ENCODE measurements around the gene ALDH1B1.

ALDH1B1 gene

GRCh38 chr9:38346811-38347210, 45.7 kb upstream of the ALDH1B1 start:
- peaks cover 14% of the 10 kb centered on the region for H3K4me1 ChIP-seq (ENCODE audit: control insufficient read depth, low read depth, low read length)
- no peak overlapping the region for H3K4ac ChIP-seq (ENCODE audit: low read depth, low read length)
- H2BK15ac ChIP-seq (replicated peaks; ENCODE audit: low read depth) = no peak overlapping the region
- H3K23ac ChIP-seq (ENCODE audit: low read length) = no peak overlapping the region
- peak; percentile 64 for DNase-seq
- H4K8ac ChIP-seq (ENCODE audit: low read depth, low read length) = no peak overlapping the region
- H2AK5ac ChIP-seq (ENCODE audit: low read length) = no peak overlapping the region
- H3K27me3 ChIP-seq (ENCODE audit: insufficient read depth, low read length, poor library complexity) = no peaks in the 10 kb centered on the region
- no peak overlapping the region for H3K56ac ChIP-seq (ENCODE audit: low read length)
- H3K9ac ChIP-seq (ENCODE audit: low read length) = no peak overlapping the region
- no peak overlapping the region for H2BK5ac ChIP-seq (ENCODE audit: low read length)
- H3K4me3 ChIP-seq (ENCODE audit: low read length) = no peak overlapping the region
- H3K36me3 ChIP-seq (ENCODE audit: control insufficient read depth, insufficient read depth, low read length) = no peaks in the 10 kb centered on the region
- no peak overlapping the region for H3K27ac ChIP-seq (ENCODE audit: low read depth, low read length)
- no peaks in the 10 kb centered on the region for H3K79me2 ChIP-seq (ENCODE audit: control insufficient read depth, insufficient read depth, low read length)
- WGBS (ENCODE audit: extremely low coverage, insufficient coverage, low lambda C conversion rate) = no CpG with 5 or more reads among the region's 7 CpGs
- peak overlapping the region; percentile 33 for H3K18ac ChIP-seq (ENCODE audit: low read length)
- no peaks in the 10 kb centered on the region for H3K79me1 ChIP-seq (ENCODE audit: low read length)
- H3K4me2 ChIP-seq (ENCODE audit: low read length) = no peak overlapping the region
- H4K5ac ChIP-seq (ENCODE audit: low read length) = no peak overlapping the region
- H2BK120ac ChIP-seq (ENCODE audit: low read depth, low read length) = no peak overlapping the region

GRCh38 chr9:38347271-38347671, 45.2 kb upstream of the ALDH1B1 start:
- H3K9ac ChIP-seq (ENCODE audit: low read length) = no peak overlapping the region
- H3K27ac ChIP-seq (ENCODE audit: low read depth, low read length) = no peak overlapping the region
- WGBS (ENCODE audit: extremely low coverage, insufficient coverage, low lambda C conversion rate) = no CpG with 5 or more reads among the region's 2 CpGs

GRCh38 chr9:38347946-38348345, 44.6 kb upstream of the ALDH1B1 start:
- H3K18ac ChIP-seq (ENCODE audit: low read length) = no peak overlapping the region
- no peak overlapping the region for H3K56ac ChIP-seq (ENCODE audit: low read length)
- H3K23ac ChIP-seq (ENCODE audit: low read length) = no peak overlapping the region
- no peaks in the 10 kb centered on the region for H3K27me3 ChIP-seq (ENCODE audit: insufficient read depth, low read length, poor library complexity)
- no CpG with 5 or more reads among the region's 3 CpGs for WGBS (ENCODE audit: extremely low coverage, insufficient coverage, low lambda C conversion rate)
- H3K4me1 ChIP-seq (ENCODE audit: control insufficient read depth, low read depth, low read length) = peaks cover 14% of the 10 kb centered on the region
- H4K8ac ChIP-seq (ENCODE audit: low read depth, low read length) = no peak overlapping the region
- no peak overlapping the region for H3K4me2 ChIP-seq (ENCODE audit: low read length)
- H2BK120ac ChIP-seq (ENCODE audit: low read depth, low read length) = no peak overlapping the region
- H3K4ac ChIP-seq (ENCODE audit: low read depth, low read length) = no peak overlapping the region
- H2BK5ac ChIP-seq (ENCODE audit: low read length) = peak overlapping the region; percentile 72
- no peaks in the 10 kb centered on the region for H3K79me1 ChIP-seq (ENCODE audit: low read length)
- H3K4me3 ChIP-seq (ENCODE audit: low read length) = no peak overlapping the region
- H3K79me2 ChIP-seq (ENCODE audit: control insufficient read depth, insufficient read depth, low read length) = no peaks in the 10 kb centered on the region
- no peak for DNase-seq
- no peaks in the 10 kb centered on the region for H3K36me3 ChIP-seq (ENCODE audit: control insufficient read depth, insufficient read depth, low read length)
- no peak overlapping the region for H2BK15ac ChIP-seq (replicated peaks; ENCODE audit: low read depth)
- H3K9ac ChIP-seq (ENCODE audit: low read length) = no peak overlapping the region
- peak overlapping the region; percentile 44 for H2AK5ac ChIP-seq (ENCODE audit: low read length)
- H3K27ac ChIP-seq (ENCODE audit: low read depth, low read length) = no peak overlapping the region
- H4K5ac ChIP-seq (ENCODE audit: low read length) = no peak overlapping the region

More at GRCh38 chr9:38347271-38347671, 45.2 kb upstream of the ALDH1B1 start:
- H3K23ac ChIP-seq (ENCODE audit: low read length) = no peak overlapping the region
- H4K8ac ChIP-seq (ENCODE audit: low read depth, low read length) = no peak overlapping the region
- no peak overlapping the region for H4K5ac ChIP-seq (ENCODE audit: low read length)
- H3K79me2 ChIP-seq (ENCODE audit: control insufficient read depth, insufficient read depth, low read length) = no peaks in the 10 kb centered on the region
- peaks cover 14% of the 10 kb centered on the region for H3K4me1 ChIP-seq (ENCODE audit: control insufficient read depth, low read depth, low read length)
- no peaks in the 10 kb centered on the region for H3K79me1 ChIP-seq (ENCODE audit: low read length)
- H3K18ac ChIP-seq (ENCODE audit: low read length) = peak overlapping the region; percentile 33
- H3K36me3 ChIP-seq (ENCODE audit: control insufficient read depth, insufficient read depth, low read length) = no peaks in the 10 kb centered on the region
- no peak overlapping the region for H2BK120ac ChIP-seq (ENCODE audit: low read depth, low read length)
- H3K4me3 ChIP-seq (ENCODE audit: low read length) = no peak overlapping the region
- H3K27me3 ChIP-seq (ENCODE audit: insufficient read depth, low read length, poor library complexity) = no peaks in the 10 kb centered on the region
- H3K4me2 ChIP-seq (ENCODE audit: low read length) = no peak overlapping the region
- H2AK5ac ChIP-seq (ENCODE audit: low read length) = no peak overlapping the region
- no peak overlapping the region for H3K4ac ChIP-seq (ENCODE audit: low read depth, low read length)
- no peak overlapping the region for H2BK5ac ChIP-seq (ENCODE audit: low read length)
- no peak overlapping the region for H2BK15ac ChIP-seq (replicated peaks; ENCODE audit: low read depth)
- peak; percentile 36 for DNase-seq
- no peak overlapping the region for H3K56ac ChIP-seq (ENCODE audit: low read length)

GRCh38 chr9:38350529-38350928, 42.0 kb upstream of the ALDH1B1 start:
- Histone ChIP-seq H3K79me2 (ENCODE audit: control insufficient read depth, insufficient read depth, low read length) (no peaks in the 10 kb centered on the region), H4K5ac (ENCODE audit: low read length) (no peak overlapping the region), H3K9ac (ENCODE audit: low read length) (no peak overlapping the region), H3K27me3 (ENCODE audit: insufficient read depth, low read length, poor library complexity) (no peaks in the 10 kb centered on the region), H3K56ac (ENCODE audit: low read length) (no peak overlapping the region), H2BK120ac (ENCODE audit: low read depth, low read length) (no peak overlapping the region), H2AK5ac (ENCODE audit: low read length) (no peak overlapping the region), H3K4me2 (ENCODE audit: low read length) (no peak overlapping the region), H3K27ac (ENCODE audit: low read depth, low read length) (no peak overlapping the region), H2BK15ac (replicated peaks; ENCODE audit: low read depth) (no peak overlapping the region), H3K4me1 (ENCODE audit: control insufficient read depth, low read depth, low read length) (peaks cover 14% of the 10 kb centered on the region), H3K4ac (ENCODE audit: low read depth, low read length) (no peak overlapping the region), H3K4me3 (ENCODE audit: low read length) (no peak overlapping the region), H4K8ac (ENCODE audit: low read depth, low read length) (no peak overlapping the region), H3K23ac (ENCODE audit: low read length) (no peak overlapping the region), H3K36me3 (ENCODE audit: control insufficient read depth, insufficient read depth, low read length) (no peaks in the 10 kb centered on the region), H3K79me1 (ENCODE audit: low read length) (no peaks in the 10 kb centered on the region), H3K18ac (ENCODE audit: low read length) (no peak overlapping the region), H2BK5ac (ENCODE audit: low read length) (no peak overlapping the region)
- no CpG with 5 or more reads among the region's 2 CpGs for WGBS (ENCODE audit: extremely low coverage, insufficient coverage, low lambda C conversion rate)
- peak; percentile 63 for DNase-seq

GRCh38 chr9:38352530-38353328, 39.8 kb upstream of the ALDH1B1 start:
- Histone ChIP-seq H3K79me1 (ENCODE audit: low read length) (no peaks in the 10 kb centered on the region), H3K18ac (ENCODE audit: low read length) (no peak overlapping the region), H3K4ac (ENCODE audit: low read depth, low read length) (no peak overlapping the region), H4K8ac (ENCODE audit: low read depth, low read length) (no peak overlapping the region), H3K56ac (ENCODE audit: low read length) (no peak overlapping the region), H2AK5ac (ENCODE audit: low read length) (no peak overlapping the region), H3K27me3 (ENCODE audit: insufficient read depth, low read length, poor library complexity) (no peaks in the 10 kb centered on the region), H3K4me1 (ENCODE audit: control insufficient read depth, low read depth, low read length) (peaks cover 3% of the 10 kb centered on the region), H2BK5ac (ENCODE audit: low read length) (no peak overlapping the region), H3K9ac (ENCODE audit: low read length) (no peak overlapping the region), H2BK120ac (ENCODE audit: low read depth, low read length) (no peak overlapping the region), H3K36me3 (ENCODE audit: control insufficient read depth, insufficient read depth, low read length) (no peaks in the 10 kb centered on the region), H3K23ac (ENCODE audit: low read length) (no peak overlapping the region), H3K4me3 (ENCODE audit: low read length) (no peak overlapping the region), H2BK15ac (replicated peaks; ENCODE audit: low read depth) (no peak overlapping the region), H3K79me2 (ENCODE audit: control insufficient read depth, insufficient read depth, low read length) (no peaks in the 10 kb centered on the region), H3K27ac (ENCODE audit: low read depth, low read length) (no peak overlapping the region), H4K5ac (ENCODE audit: low read length) (no peak overlapping the region), H3K4me2 (ENCODE audit: low read length) (no peak overlapping the region)
- WGBS (ENCODE audit: extremely low coverage, insufficient coverage, low lambda C conversion rate) = no CpG with 5 or more reads among the region's 12 CpGs
- DNase-seq = no peak

- Histone ChIP-seq H3K36me3 (ENCODE audit: control insufficient read depth, insufficient read depth, low read length) (no peaks in the 10 kb centered on the region), H4K5ac (ENCODE audit: low read length) (no peak overlapping the region), H3K4me2 (ENCODE audit: low read length) (no peak overlapping the region), H3K4me3 (ENCODE audit: low read length) (no peak overlapping the region), H3K4ac (ENCODE audit: low read depth, low read length) (no peak overlapping the region), H3K27ac (ENCODE audit: low read depth, low read length) (no peak overlapping the region), H3K27me3 (ENCODE audit: insufficient read depth, low read length, poor library complexity) (no peaks in the 10 kb centered on the region), H3K9ac (ENCODE audit: low read length) (no peak overlapping the region), H2AK5ac (ENCODE audit: low read length) (no peak overlapping the region), H3K79me2 (ENCODE audit: control insufficient read depth, insufficient read depth, low read length) (no peaks in the 10 kb centered on the region), H4K8ac (ENCODE audit: low read depth, low read length) (no peak overlapping the region), H3K79me1 (ENCODE audit: low read length) (no peaks in the 10 kb centered on the region), H3K56ac (ENCODE audit: low read length) (no peak overlapping the region), H2BK15ac (replicated peaks; ENCODE audit: low read depth) (no peak overlapping the region), H2BK120ac (ENCODE audit: low read depth, low read length) (no peak overlapping the region), H2BK5ac (ENCODE audit: low read length) (no peak overlapping the region), H3K23ac (ENCODE audit: low read length) (no peak overlapping the region), H3K4me1 (ENCODE audit: control insufficient read depth, low read depth, low read length) (no peaks in the 10 kb centered on the region), H3K18ac (ENCODE audit: low read length) (no peak overlapping the region)
- no CpG with 5 or more reads among the region's 3 CpGs for WGBS (ENCODE audit: extremely low coverage, insufficient coverage, low lambda C conversion rate)
- no peak for DNase-seq
Measured at GRCh38 chr9:38355115-38355514, 37.4 kb upstream of the ALDH1B1 start.
